Neural cell (in vitro differentiated cells): Measurements from ENCODE around the gene PCGF1. TPM values are rescaled to one million over a fixed set of nuclear protein-coding genes. Genes with fewer than 3 reads are reported as not detected.

ENCODE experiments used
- H2AFZ ChIP-seq: fragments of 200-600, 300-800 bp; sonication (generic), shearing (Covaris generic); 2 replicates; pipeline ENCODE4 v1.6.0; 2014; ENCODE audit warnings: low read depth, mild to moderate bottlenecking, antibody characterized with exemption, low read length, moderate library complexity
- H3F3A ChIP-seq: fragments of 200-600 bp; shearing (Covaris generic); 2 replicates; pipeline ENCODE4 v1.6.1; 2016; ENCODE audit warnings: mild to moderate bottlenecking, moderate library complexity, mixed read lengths, antibody characterized with exemption, low read length; ENCODE audit not compliant: insufficient read depth, poor library complexity, severe bottlenecking
- H3K27ac ChIP-seq: fragments of 200-600, 300-800 bp; sonication (generic), shearing (Covaris generic); 2 replicates; pipeline ENCODE4 v1.5.1; 2014; ENCODE audit warnings: mild to moderate bottlenecking, low read length, moderate library complexity
- H3K27me3 ChIP-seq: fragments of 300-800, 200-600 bp; sonication (generic), shearing (Covaris generic); 2 replicates; pipeline ENCODE4 v1.6.0; 2014; ENCODE audit warnings: mild to moderate bottlenecking, low read depth, low read length, moderate library complexity; ENCODE audit not compliant: insufficient read depth
- H3K36me3 ChIP-seq: fragments of 300-800, 200-600 bp; sonication (generic), shearing (Covaris generic); 2 replicates; pipeline ENCODE4 v1.5.1; 2014; ENCODE audit warnings: mild to moderate bottlenecking, antibody characterized with exemption, low read length, moderate library complexity; ENCODE audit not compliant: insufficient read depth
- H3K4me2 ChIP-seq: fragments of 300-800, 200-600 bp; sonication (generic), shearing (Covaris generic); 2 replicates; pipeline ENCODE4 v1.6.0; 2014; ENCODE audit warnings: mild to moderate bottlenecking, low read length
- H3K4me3 ChIP-seq: fragments of 300-800, 200-600 bp; sonication (generic), shearing (Covaris generic); 2 replicates; pipeline ENCODE4 v1.5.1; 2014; ENCODE audit warnings: mild to moderate bottlenecking, low read length, moderate library complexity
- H3K79me2 ChIP-seq: fragments of 200-600 bp; shearing (Covaris generic); replicated peaks from 2 replicates; pipeline ENCODE4 v1.6.0; 2014; ENCODE audit warnings: mild to moderate bottlenecking, low read length, moderate library complexity; ENCODE audit not compliant: insufficient read depth
- H3K9ac ChIP-seq: fragments of 300-800, 200-600 bp; sonication (generic), shearing (Covaris generic); 2 replicates; pipeline ENCODE4 v1.6.1; 2016; ENCODE audit warnings: mild to moderate bottlenecking, low read length, mixed read lengths
- H3K9me2 ChIP-seq: fragments of 200-600 bp; shearing (Covaris generic); 2 replicates; pipeline ENCODE4 v1.6.1; 2016; ENCODE audit warnings: mild to moderate bottlenecking, low read length, mixed read lengths; ENCODE audit not compliant: insufficient read depth
- H3K9me3 ChIP-seq: fragments of 200-600, 300-800 bp; sonication (generic), shearing (Covaris generic); 2 replicates; pipeline ENCODE4 v1.6.1; 2016; ENCODE audit warnings: mild to moderate bottlenecking, mixed run types, low read length, moderate library complexity, mixed read lengths
- H4K20me1 ChIP-seq: fragments of 200-600 bp; shearing (Covaris generic); 2 replicates; pipeline ENCODE4 v1.6.1; 2016; ENCODE audit warnings: mild to moderate bottlenecking, mixed run types; ENCODE audit not compliant: insufficient read depth
- CTCF ChIP-seq: fragments of 450-650 bp; IDR thresholded peaks from 2 replicates; pipeline ENCODE4 v1.5.1; 2014; ENCODE audit warnings: antibody characterized with exemption, mild to moderate bottlenecking, moderate library complexity; ENCODE audit not compliant: poor library complexity, severe bottlenecking
- EP300 ChIP-seq: fragments of 450-650 bp; conservative IDR thresholded peaks from 2 replicates; pipeline ENCODE4 v1.6.1; 2014; ENCODE audit warnings: antibody characterized with exemption, mild to moderate bottlenecking, moderate library complexity; ENCODE audit not compliant: poor library complexity, severe bottlenecking
- EZH2 ChIP-seq: fragments of 200-600, 300-800 bp; shearing (Covaris generic), sonication (generic); IDR thresholded peaks from 2 replicates; pipeline ENCODE4 v1.6.1; 2014; ENCODE audit warnings: antibody characterized with exemption, low read length, borderline replicate concordance, mild to moderate bottlenecking; ENCODE audit not compliant: insufficient read depth, poor library complexity, severe bottlenecking
- MXI1 ChIP-seq: fragments of 450-650 bp; conservative IDR thresholded peaks from 2 replicates; pipeline ENCODE4 v1.6.1; 2014; ENCODE audit warnings: antibody characterized with exemption, mild to moderate bottlenecking; ENCODE audit not compliant: poor library complexity, severe bottlenecking
- POLR2AphosphoS5 ChIP-seq: IDR thresholded peaks from 2 replicates; pipeline ENCODE4 v1.6.1; 2012
- RAD21 ChIP-seq: fragments of 450-650 bp; conservative IDR thresholded peaks from 2 replicates; pipeline ENCODE4 v1.6.1; 2014; ENCODE audit warnings: antibody characterized with exemption, mild to moderate bottlenecking, moderate library complexity
- REST ChIP-seq: IDR thresholded peaks from 2 replicates; pipeline ENCODE4 v1.6.1; 2012; ENCODE audit warnings: borderline replicate concordance
- SMC3 ChIP-seq: fragments of 450-650 bp; conservative IDR thresholded peaks from 2 replicates; pipeline ENCODE4 v1.6.1; 2014; ENCODE audit warnings: antibody characterized with exemption, mild to moderate bottlenecking, moderate library complexity; ENCODE audit not compliant: poor library complexity
- TAF1 ChIP-seq: IDR thresholded peaks from 2 replicates; pipeline ENCODE4 v1.6.1; 2012; ENCODE audit warnings: low read depth
- polyA plus RNA-seq: library from polyadenylated mRNA; depleted of rRNA; stranded (reverse); fragments of >200 nt; gene quantifications from 2 replicates; pipeline ENCODE4 v1.2.3, GENCODE V29; 2014

PCGF1 gene
- polyA plus RNA-seq, 1 donor from 2014 or later: 30.2 TPM

- Histone ChIP-seq H2AFZ (no peak overlapping the region), H3K27me3 (no peaks in the 10 kb centered on the region), H3K36me3 (no peaks in the 10 kb centered on the region)
Observed at GRCh38 chr2:74536166-74536950, 28.9 kb upstream of the PCGF1 start.

More at GRCh38 chr2:74536166-74536950, 28.9 kb upstream of the PCGF1 start:
- Histone ChIP-seq H3F3A (no peaks in the 10 kb centered on the region), H3K9me3 (no peaks in the 10 kb centered on the region), H4K20me1 (no peaks in the 10 kb centered on the region), H3K9ac (no peak overlapping the region), H3K9me2 (no peaks in the 10 kb centered on the region), H3K27ac (no peak overlapping the region), H3K4me2 (no peak overlapping the region), H3K79me2 (no peaks in the 10 kb centered on the region), H3K4me3 (no peak overlapping the region)
- no peak for TF ChIP-seq MXI1
- TF ChIP-seq SMC3: no peak
- no peak for TF ChIP-seq RAD21
- TF ChIP-seq EZH2: no peak
- no peak for TF ChIP-seq REST
- no peak for TF ChIP-seq CTCF
- no peak for TF ChIP-seq TAF1
- no peak for TF ChIP-seq EP300
- no peak for TF ChIP-seq POLR2AphosphoS5
